NK-92 (cell line): ENCODE results near the gene ZNF438.

Experiments used
- DNase-seq: peaks from one replicate; lab custom pipeline; 2025; ENCODE audit not compliant: unreplicated experiment; lab: John Stamatoyannopoulos, UW

The ZNF438 gene

DNA sequence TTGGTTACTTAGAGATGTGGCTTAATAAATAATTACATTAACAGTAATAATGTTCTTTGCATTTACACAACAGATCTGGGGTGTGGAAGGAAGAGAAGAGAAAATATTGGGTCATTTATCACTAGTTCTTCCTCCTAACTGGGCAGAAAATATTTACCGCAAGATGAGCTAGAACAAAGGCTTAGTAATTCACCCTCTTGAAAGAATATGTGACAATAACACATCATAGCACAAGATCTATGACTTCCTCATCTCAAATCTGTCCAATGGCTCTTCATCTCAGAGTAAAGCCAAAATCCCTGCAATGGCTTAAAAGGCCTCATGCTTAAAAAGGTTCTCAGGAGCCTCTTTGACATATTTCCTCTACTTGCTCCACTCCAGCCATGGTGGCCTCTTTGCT lies 178.6 kb downstream of the ZNF438 start:
- no peak for DNase-seq

DNA sequence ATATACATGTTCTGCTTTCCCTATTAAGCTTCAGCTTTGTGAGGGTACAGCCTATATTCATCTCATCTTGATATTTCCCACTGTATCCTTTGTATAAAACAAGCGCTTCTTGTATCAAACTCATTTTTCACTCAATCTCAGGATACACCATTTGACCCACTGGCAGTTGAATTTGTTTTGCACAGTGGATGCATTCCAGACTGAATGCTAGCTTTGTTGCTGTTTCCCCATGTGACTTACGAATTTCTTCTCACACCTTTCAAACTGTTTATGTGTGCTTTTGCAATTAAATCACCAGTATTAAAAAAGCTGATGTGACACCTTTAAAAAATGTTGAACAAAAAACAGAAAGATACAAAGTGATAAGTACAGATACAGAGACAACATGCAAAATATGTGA lies 180.9 kb downstream of the ZNF438 start:
- DNase-seq: no peak

DNA sequence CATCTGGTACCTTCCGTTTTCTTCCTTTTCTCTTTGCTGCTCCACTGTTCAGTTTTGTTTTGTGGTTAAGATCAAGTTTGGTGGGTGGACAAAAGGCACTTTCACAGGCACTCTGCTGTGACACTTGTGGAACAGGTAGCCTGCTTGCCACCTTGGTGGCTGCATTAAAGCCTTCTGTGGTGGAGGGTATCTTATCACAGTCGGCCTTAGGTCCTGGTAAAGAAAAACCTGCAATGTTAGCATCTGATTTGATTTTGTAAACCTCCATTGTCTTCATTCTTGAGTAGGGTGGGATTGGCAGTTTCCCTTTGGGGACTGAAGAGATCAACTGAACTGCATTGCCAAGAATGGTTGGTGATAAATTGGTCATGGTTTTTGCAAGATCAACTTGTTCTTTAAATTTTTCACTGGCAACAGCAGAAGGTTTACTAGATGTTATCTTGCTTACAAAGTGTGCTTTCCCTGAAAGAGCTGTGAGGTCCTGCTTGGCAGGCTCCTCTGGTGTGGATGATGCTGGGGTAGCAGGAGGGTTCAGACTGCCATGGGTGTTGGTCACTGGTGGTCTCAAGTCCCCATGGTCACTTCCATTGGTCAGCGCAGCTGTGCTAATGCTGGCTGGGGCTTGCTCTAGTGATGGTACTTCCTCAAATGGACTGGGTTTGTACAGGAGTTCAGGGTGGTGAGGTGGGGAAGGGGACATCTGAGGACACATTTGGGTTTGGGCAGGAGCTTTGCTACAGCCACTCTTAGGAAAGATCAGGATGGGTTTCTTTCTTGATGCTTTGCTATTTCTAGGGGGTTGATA lies 182.2 kb downstream of the ZNF438 start:
- DNase-seq: no peak

DNA sequence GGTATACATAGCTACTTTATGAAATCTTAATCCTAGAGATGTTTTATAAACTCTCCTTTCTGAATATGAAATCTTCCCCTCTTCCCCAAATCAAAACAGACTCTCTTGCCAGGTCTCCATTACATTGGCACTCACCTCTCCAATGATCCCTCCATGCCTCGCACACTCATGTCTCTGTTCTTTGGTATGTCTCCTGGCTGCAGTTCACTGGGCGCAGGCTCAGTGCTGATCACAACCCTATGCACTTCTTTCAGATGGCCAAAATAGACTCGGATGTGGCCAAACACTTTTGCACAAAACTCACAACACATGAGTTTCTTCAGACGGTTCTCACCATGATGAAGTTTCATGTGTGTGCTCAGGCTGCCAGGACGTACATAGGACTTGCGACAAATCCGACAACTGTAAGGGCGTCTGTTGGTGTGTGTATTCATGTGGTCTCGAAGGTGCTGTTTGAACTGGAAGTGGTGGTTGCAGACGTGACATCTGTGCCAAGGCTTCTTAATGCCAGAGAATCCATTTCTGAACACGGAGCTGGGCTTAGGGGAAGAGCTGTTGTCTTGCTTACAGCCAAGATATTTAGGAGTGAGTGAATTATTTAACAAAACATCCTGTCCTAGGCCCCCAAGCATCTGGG lies 183.2 kb downstream of the ZNF438 start:
- no peak for DNase-seq

DNA sequence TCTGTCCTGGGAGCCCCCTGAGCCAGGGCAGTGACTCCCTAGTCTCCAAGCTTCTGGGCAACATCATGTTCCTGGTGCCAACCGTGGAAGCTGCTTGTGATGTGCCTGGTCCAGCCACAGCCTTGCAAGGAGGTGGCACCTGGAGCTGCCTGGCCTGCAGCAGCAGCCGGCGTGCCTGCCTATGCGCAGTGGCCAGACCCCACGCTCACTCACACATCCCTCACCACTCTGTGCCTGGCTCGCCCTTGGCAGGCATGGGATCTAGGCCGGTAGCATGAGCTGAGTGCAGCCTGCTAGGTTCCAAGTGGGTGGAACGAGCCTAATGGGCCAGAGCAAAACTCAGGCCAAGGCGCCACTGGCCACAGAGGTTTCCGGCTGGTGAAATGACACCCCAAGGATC lies 184.0 kb downstream of the ZNF438 start:
- DNase-seq: no peak

DNA sequence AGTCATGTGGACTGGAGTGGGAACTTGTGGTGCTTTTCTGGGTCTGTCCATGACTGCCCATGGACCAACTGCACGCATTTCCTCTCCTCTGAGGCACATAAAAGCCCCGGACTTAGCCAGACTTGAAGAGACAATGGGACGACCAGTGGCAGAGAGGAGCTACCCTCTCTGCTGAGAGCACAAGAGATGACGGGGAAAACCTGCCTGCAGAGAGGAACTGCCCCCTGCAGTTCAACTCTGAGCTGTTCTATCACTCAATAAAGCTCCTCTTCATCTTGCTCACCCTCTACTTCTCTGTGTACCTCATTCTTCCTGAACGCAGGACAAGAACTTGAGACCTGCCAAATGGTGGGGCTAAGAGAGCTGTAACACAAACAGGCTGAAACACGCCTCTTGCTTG lies 184.5 kb downstream of the ZNF438 start:
- DNase-seq: no peak

DNA sequence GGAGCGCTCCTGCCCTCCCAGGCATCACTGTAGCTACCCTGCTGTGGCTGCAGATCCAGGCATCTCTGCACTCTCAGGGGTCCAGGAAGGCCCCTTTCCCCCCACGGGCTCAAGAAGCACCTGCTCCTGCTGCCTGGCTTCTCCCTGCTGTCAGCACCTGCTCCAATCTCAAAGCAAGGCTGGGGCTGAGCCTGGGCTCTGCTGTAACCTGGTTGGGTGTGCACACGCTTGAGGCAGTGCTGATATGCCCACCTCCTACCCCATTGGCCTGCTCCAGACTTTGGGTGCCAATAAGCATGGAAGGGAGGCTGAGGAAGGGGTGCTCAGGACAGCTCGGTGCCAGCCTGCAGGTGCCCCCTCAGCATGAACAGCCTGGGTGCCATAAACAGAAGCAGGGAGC lies 185.0 kb downstream of the ZNF438 start:
- DNase-seq: no peak

DNA sequence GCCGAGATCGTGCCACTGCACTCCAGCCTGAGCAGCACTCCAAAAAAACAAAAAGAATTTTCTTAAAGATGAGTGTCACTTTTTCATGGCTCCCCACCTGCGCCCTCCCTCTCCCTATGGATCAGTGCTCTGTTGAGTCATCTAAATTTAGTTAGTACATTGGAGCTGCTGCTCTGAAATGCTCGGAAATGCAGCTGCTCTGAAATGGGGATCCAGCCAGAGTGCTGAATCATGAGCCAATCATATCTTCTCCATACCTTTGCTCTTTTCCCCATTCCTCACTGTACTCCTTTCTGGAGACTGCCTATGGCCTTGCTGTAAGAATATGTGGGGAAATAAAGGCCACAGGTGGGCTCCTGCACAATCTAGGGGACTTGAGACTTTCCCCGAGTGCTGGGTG lies 188.8 kb downstream of the ZNF438 start:
- no peak for DNase-seq

DNA sequence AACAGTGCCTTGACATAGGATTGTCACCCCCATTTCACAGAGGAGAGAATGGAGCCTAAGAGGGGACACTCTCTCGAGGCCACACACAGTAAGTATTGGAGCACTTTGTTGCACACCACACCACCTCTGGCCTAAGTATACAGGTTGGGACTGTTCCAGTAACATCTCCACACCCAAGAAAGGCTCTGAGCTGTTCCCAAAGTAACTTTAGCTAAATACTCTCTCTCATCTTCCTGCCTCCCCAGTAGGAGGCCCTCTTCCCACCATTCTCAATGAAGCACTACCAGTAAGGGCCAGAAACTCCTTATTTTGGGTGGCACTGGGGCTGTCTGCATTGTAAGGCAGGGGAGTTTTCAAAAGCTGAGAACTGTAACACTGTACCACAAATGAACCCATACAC lies 189.5 kb downstream of the ZNF438 start:
- DNase-seq: no peak

DNA sequence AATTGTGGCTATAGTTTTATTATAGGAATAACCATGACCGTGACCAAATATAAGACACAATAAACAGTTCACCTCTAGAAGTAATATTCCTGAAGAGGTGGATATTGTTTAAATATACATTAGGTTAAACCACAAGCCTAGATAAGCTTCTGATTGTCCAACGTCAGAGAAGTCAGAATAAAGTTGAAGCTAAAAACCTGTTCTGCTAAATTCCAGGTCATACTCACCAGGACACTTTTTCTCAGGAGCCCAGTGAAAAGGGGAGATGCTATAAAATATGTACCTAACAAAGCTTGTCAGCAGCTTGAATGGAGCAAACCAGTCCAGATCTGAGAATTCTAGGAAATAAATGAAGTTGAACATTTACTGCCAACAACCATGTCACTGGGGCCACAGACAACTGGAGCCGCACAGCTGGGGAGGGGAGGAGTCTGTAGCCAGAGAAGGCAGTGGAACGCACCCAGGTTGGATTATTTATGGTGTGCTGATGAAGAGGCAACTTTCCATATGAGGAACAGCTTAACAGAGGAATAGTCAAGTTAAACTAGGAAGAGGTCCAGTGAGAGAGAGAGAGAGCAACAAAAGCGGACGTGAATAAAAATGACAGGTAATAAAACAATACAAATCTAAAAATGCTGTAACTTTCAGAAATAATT lies 191.1 kb downstream of the ZNF438 start:
- DNase-seq: no peak

DNA sequence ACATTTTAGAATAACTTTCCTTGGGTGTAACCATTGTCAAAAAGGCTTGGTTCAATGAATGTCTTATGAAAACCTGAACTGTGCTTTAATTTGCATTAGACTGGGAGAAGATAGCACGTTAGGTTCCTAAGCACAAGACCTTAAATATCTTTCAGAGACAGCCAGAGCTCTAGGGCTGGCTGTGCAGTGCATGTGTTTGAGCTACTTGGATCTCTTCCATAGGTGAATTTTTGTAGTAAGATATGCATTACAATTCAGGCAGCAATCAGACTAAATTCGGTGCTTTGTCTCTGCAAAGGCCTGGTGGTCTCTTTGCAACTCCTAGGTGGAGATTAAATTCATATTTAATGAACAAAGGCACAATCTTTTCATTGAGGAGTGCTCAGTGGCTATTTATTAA lies 192.0 kb downstream of the ZNF438 start:
- no peak for DNase-seq

DNA sequence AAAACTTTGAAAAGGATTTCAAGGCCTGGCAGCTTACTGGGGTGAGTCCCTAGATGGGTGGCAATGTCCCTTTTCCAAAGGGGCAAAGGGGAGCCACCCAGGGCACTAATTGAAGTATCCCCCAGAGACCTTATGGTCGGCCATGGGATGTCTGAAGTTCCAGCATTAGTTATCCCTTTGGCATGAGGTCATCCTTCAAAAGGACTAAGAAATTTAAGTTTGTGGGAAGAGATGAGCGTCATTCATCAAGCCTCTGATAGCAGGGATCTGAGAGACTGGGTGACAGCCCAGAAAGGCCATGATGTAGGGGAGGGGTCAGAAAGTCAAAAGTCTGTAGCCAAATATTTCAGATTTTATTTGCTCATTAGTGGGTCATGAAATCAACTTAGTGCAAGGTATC lies 195.3 kb downstream of the ZNF438 start:
- DNase-seq: no peak

DNA sequence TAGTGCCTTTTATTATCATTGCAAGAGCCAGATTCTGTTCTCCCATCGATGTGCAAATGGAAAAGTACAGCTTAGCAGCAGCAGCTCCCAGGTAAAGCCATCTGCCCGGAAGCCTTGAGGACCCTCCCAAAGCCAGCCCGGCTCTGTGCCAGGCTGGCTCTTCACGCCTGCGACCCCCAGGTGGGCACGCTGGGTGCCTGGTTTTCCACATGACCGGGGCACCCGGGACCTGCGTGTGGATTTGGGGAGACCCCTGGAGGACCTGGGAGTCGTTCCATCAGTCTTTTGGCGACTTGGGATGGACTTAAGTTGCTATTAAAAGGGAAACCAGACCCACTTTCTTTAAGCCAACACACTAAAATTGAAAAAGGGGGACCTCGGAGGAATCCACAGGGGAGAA lies 196.5 kb downstream of the ZNF438 start:
- no peak for DNase-seq

DNA sequence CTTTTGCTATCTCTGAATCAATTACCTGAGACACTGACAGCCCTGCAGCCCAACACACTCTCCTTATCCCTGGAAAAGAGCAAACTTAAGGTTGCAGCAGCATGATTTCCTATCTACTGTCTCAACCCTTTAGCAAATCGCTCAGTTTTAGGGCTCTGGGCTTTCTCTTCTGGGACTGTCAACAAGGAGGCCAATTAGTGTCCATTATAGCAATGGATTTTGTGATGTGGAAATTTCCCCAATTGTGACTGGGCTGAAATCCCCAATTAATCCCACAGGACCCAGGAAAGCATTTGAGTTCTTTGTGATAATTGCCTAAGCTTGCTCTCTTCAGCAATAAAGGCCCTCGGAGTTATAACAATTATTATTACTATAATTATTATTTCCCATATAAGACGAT lies 197.0 kb downstream of the ZNF438 start:
- DNase-seq: no peak

DNA sequence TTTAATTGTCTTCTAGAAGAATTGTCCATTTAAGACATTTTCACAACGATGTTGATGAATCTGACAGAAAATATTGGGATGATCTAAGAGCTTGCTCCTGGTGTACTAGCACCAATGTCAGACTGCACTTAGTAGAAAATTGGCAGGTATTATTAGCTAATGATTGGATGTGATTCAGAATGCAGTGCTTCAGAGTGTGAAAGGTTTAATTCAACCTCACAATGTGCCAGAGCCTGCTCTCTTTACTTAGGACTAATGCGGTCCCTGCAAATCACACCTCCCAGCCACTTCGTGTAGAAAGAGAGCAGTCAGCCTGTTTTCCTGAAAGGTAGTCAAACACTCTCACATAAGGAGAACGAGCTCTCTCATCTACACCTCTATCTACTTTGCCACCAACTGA lies 197.5 kb downstream of the ZNF438 start:
- no peak for DNase-seq

DNA sequence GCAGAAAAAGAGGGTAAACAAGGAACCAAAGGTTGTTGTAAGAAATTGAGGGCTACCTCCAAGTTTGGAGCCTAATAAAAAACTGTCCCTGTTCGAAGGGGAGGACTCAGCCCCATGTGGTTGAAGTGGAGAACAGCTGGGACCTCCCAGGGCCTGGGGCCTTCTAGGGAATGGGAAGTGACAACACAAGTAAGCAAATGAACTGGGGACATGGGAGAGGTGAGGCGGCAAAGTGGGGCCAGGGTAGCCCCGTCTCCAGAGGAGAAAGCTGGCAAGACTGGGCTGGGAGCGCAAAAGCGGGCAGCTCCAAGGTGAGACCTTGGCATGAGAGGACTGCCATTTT lies 198.1 kb downstream of the ZNF438 start:
- DNase-seq: no peak

DNA sequence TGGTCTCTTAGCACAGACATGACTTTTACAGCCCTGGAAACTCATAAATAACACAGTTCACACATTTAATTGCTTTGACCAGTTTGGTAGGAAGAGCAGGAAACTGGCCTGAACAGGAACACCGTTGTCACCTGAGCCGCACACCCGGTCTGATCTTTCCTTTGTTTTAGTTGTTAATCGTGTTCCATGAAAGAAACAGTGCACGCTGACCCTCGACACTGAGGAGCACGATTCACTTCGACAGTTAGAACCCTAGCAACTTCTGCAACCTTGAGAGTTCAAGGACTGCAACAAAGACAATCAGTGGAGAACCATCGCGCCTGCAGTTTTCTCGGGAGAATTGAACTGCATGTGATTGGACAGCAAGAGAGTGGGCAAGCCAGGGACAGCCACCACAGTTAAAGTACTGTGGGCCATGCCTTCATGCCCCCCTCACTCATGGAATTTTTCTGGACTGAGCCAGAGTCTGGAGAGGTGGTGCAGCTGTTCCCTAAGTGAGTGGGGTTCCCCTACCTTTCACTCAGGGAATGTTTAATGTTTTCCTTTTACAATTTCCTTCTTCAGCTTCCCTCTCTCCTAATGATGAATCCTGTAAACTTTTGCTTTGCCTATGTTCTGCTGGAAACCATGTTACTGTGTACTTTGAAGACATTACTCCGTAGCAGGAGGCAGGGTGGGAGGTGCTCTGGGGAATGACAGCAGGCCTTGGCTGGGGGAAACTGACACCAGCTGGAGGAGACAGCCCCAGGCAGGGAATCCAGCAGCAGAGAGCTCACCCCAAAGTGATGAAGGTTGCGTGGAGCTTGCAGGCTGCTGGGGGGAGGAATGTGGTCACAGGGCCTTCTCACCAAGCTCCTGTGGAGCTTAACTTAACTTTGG lies 198.7 kb downstream of the ZNF438 start:
- no peak for DNase-seq

DNA sequence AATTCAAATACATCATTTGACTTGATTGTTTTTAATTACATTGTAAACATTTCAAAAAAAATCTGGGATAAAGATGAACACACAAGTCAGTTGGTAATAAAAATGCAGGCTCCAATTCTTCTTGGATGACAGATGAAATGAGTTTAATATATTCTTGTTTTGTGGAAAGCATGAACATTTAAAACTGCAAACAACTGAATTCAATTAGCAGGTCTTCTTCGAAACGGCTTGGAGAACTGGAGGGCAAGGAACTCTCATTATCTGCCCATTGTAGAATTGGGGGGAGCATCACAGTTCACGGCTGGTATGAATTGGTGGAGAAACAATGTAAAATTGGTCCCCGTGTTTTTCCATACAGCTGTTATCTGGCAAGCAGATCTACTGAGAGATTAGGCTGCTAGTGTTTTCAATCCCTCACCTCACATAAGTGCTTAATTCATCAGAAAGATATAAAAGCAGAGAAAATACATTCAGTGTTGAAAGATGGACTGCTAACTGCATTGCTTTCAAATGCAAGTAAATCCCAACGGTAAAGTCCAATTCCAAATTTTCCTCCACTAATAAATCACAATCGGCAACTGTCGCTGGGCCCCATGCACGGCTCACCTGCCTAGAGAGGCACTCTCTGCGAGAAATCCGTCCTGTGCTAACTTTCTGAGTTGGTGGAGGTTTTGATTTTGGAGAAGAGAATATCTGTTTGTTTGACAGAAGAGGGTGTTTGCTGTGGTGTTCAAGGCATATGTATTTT lies 199.5 kb downstream of the ZNF438 start:
- DNase-seq: no peak

DNA sequence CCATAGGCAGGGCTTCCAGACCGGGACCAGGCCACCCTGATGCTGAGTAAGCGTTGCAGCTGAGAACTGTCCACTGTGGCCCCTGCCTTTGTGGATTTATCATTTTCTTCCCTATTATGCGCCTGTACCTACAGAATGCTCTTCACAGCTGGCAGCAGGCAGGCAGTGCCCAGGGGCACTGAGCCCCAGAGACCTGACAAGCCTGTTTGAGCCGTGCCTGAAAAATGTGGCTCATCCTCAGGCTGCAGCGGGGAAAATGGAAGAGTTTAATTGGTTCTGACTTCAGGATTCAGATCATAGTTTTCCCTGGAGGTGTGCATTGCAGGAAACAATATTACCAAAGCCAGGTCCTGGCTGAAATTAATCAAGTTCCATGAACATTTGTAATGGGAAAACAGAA lies 200.2 kb downstream of the ZNF438 start:
- DNase-seq: no peak

DNA sequence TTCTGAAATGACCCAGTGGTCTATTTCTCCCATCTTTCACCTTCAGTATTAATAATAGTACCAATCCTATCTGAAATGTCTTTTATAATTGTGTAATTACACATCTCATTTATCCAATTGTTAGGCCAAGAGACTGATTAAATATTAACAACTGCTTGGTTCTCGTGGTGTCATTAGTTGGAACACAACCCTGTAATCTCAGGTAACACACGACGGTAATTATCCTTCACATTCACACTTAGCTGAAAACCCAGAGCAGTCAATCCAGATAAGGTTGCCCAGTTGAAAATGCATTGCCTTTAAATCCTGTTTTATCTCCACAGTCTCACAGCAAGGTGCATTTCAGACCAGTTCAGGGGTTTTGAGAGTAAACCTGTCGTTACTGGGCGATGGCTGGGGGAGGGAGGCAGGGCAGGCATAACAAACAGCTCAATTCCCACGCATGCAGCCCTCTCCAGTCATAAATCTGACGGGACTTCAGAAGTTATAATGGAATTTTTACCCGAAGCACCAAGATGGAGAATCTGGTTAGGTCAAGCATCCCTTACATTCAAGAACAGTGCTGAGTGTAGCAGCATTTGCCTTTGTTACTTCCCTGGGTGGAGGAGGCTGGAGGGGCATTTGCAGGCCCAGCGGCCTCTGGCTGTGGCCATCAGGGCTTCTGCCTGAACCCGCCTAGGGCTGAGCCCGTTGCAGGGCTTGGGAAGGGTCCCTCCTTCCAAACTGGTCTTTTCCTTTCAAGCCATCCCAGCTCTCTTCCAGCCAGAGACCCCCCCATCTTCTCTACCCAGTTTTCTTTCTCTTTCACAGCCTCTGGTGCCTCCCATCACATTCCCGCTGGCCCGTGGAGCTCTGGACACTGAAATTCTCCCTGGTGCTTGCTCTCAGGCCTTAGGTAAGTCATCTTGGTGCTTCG lies 201.1 kb downstream of the ZNF438 start:
- DNase-seq: no peak
